Muscle of back (tissue), 11 donors: ENCODE data around the gene TNFRSF4. TPM values are rescaled to one million over a fixed set of nuclear protein-coding genes. Genes with fewer than 3 reads are reported as not detected.

Experiments used
- DNase-seq, 3 donors: peaks; one replicate each; pipeline versions ENCODE4 v3.0.0 to v3.0.0-alpha.2; 2013
- polyA plus RNA-seq, 10 donors: library from polyadenylated mRNA; unstranded; fragments of 120-200 nt; gene quantifications; one replicate each; pipeline ENCODE4 v1.2.1, GENCODE V29; 2013; ENCODE audit not compliant: insufficient read length in 10 of 10

TNFRSF4 gene
- polyA plus RNA-seq, 10 donors: 1.0 to 3.7 (median 2.0) TPM

DNA sequence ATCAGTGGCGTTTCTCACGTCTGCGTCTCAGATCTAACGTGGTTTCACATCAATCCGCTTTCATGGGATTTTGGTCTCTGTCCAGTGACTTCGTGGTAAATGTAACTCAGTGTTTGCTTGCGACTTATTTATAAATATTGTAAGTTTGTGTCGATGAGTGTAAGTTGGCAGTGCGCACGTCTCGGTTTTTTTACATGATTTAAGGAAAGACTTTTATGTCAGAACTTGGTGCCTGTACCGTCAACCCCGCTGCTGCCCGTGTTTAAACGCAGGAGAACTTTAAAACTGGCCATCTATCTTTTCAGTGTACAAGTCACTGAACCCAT lies 19.6 kb upstream of the TNFRSF4 start:
- no peak for DNase-seq

DNA sequence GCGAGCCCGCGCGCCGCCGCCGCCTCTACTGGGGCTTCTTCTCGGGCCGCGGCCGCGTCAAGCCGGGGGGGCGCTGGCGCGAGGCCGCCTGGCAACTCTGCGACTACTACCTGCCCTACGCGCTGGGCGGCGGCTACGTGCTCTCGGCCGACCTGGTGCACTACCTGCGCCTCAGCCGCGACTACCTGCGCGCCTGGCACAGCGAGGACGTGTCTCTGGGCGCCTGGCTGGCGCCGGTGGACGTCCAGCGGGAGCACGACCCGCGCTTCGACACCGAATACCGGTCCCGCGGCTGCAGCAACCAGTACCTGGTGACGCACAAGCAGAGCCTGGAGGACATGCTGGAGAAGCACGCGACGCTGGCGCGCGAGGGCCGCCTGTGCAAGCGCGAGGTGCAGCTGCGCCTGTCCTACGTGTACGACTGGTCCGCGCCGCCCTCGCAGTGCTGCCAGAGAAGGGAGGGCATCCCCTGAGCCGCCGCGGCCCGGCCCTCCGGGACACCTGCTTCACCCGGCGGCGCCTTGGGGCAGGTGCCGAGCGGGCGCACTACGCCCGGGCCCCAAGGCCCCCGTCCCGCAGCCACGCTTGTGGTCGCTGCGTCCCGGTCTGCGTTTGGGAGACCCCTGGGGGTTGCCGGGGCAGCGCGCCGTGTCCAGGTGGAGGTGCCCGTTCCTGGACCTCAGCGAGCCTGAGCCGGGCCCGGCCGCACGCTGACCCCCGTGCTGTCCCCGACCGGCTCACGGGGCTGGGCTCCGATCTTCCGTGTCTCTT lies 19.0 kb upstream of the TNFRSF4 start:
- DNase-seq: no peak

GRCh38 chr1:1232208-1232795 lies 18.3 kb upstream of the TNFRSF4 start, which contains the start of gene B3GALT6:
Gene B3GALT6 (plus strand): TSS chr1:1232237. CDS start chr1:1232279, 42 bp downstream.
- DNase-seq: peak in 1 of 3 donors; percentile 37

GRCh38 chr1:1231400-1232207 lies 17.7 kb upstream of the TNFRSF4 start, which contains the start of gene SDF4:
Gene SDF4 (minus strand): TSS chr1:1232001. CDS start chr1:1228772, 3,229 bp downstream.
- peak; percentile 98 to 99 (median 98) for DNase-seq

- DNase-seq: no peak
Measured at GRCh38 chr1:1230656-1231399, 16.9 kb upstream of the TNFRSF4 start.

GRCh38 chr1:1229770-1230169 lies 15.8 kb upstream of the TNFRSF4 start:
- no peak for DNase-seq

DNA sequence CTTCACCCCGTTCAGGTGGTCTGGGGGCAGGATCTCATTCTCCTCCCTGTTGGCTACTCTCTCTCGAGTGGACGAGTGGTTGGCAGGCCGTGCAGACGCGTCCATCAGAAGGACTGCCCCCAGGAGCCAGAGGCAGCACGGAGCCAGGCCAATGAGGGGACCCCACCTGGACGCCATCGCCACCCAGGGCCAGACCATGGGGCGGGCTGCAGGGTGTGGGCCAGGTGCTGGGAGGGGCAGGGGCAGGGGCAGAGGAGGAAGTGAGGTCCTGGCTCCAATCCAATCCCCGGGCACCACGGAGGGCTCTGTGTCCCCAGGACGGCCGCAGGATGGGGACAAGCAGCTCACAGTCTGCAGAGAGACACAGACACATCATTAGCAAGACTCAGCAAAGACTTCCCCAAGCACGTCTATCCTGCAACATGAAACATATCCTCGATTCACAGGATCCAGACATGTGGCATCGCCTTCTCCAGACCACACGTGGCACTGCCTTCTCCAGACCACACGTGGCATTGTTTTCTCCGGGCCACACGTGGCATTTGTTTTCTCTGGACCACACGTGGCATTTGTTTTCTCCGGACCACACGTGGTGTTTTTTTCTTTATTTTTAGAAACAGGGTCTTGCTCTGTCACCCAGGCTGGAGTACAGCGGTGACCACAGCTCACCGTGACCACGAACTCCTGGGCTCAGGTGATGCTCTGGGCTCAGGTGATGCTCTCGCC lies 14.8 kb upstream of the TNFRSF4 start:
- DNase-seq: no peak

- no peak for DNase-seq
Measured at GRCh38 chr1:1228187-1228586, 14.2 kb upstream of the TNFRSF4 start.

- DNase-seq: no peak
Measured at GRCh38 chr1:1227386-1227785, 13.4 kb upstream of the TNFRSF4 start.

DNA sequence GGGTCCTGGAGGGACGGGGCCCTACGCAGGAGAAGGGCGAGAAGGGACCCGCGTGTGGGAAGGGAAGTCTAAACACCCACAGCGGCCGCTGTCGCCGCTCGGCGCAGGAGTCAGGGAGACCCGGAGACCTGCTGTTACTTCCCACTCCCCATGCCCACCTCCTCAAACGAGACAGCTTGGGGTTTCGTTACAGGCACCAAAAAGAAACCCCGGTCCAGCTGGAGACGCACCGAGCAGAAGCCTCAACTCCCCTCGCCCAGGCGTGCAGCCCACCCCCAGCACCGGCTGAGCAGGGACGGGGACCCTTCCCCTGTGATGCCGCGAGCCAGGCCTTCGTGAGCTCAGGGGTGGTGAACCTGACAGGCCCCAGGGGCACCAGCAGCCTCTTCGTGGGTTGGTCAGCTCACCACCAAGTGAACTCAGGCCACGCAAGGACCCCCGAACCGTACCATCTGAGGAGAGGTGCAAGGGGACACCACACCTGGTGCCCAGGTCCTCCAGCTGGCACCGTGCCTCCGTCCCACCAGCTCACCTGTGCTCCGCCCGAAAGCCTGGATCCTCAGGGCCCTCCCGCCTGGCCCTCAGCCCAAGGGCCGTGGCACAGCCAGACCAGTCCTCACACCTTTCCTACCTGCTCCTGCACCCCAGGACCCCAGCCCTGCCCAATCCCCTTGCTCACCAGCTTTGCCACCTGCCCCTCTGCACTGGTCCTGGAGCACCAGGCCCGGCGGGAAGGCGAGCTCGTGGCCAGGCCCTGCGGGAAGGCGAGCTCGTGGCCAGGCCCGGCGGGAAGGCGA lies 12.8 kb upstream of the TNFRSF4 start:
- no peak for DNase-seq

DNA sequence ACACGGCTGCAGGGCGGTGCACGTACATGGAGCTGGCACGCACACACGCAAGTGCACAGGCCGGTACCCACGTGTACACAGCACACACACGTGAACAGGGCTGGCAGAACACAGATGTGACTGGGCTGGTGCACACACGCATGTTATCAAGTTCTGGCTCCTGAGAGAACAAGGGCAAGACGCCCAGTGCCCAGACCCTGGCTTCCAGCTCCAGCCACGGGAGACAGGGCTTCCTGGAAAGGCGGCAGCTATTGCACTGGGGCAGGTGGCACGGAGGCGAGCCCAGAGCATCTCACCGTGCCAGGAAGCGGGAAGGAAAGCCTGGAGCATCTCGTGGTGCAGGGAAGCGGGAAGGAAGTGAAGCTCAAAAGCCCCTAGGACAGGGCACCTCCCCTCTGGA lies 12.0 kb upstream of the TNFRSF4 start:
- no peak for DNase-seq

DNA sequence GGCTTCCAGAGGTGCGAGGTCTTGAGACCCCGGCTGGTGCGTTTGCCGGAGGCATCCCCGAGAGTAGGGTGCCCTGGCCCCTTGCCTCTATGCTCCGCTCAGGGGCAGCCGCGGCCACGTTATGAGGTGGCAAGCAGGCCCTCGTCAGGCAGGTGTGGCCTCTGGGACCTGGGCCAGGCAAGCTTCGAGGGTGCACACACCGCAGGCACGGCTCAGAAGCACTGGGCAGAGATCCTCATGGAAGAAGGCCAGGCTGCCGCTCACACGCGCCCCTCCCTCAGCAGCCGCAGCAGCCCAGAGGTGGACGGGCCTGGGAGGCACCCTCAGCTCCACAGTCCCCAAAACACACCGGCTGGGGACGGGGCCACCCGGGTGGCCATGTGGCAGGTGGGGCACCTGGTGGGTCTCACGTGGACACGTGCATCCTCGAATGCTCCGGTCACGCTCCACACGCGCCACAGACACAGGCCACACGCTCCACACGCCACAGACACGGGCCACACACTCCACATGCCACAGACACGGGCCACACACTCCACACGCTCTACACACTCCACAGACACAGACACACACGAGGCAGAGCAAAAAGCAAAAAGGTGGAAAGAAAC lies 11.4 kb upstream of the TNFRSF4 start:
- no peak for DNase-seq

DNA sequence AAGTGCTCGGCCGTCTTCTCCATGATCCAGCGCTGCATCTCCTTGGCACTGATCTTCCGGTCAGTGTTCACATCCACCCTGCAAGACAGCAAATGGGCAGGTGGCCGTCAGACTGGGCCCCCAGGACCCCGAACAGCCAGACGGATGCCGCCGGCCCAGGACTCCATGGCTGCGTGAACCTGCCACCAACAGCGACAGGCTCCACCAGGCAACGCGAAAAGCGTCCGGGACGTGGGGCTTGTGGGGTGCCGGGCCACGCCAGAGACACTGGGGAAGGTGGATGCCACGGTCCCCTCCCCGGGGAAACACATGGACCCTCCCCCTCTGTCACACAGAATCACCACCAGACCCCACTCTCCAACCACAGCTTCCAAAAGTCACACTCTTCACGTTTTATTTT lies 9.9 kb upstream of the TNFRSF4 start:
- DNase-seq: no peak

GRCh38 chr1:1223321-1223720 lies 9.4 kb upstream of the TNFRSF4 start:
- no peak for DNase-seq

GRCh38 chr1:1222575-1223225 lies 8.7 kb upstream of the TNFRSF4 start:
- no peak for DNase-seq

- no peak for DNase-seq
Measured at GRCh38 chr1:1221887-1222574, 8.1 kb upstream of the TNFRSF4 start.

DNA sequence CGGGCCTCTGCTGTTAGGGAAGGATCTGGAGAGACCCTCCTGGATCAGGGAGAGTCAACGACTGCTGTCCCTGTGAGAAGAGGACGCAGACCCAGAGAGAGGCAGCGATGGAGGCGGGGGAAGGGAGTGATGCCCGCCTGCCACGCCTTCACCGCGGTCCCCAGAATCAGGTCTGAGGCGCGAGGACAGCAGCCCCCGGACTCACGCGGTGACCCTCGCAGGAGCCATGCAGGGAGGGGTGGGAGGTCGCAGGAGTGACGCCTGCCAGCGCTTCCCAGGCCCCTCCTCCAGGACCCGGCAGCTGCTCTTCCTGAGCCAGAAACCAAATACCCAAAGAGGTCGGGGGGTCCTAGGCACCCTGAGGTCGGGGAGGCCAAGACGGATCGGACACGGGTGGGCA lies 6.2 kb upstream of the TNFRSF4 start:
- no peak for DNase-seq

DNA sequence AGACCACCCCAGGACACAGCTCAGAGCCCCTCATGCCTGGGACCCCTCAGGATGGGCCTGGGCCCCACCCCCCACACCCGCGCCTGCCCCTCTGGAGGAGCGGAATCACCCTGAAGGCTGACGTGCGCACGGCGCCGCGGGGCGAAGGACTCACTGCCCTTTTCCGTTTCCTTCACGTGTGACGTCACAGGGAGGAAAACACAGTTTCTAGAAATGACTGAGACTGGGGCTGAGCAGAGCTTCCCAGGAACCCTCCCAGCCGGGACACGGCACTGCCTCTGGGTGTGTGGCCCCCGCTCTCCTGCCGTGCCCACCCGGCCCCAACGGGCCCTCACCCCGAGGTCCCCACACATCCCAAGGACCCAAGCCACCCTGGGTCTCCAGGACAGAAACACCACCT lies 5.4 kb upstream of the TNFRSF4 start:
- DNase-seq: no peak
